Measurements from ENCODE around the gene STAT1. TPM values are rescaled to one million over a fixed set of nuclear protein-coding genes. Genes with fewer than 3 reads are reported as not detected.

Gene STAT1
- total and polyA plus RNA-seq, 9 of the 15 experiments (the other 6 are each of a cell fraction or from before 2014, with no cell fraction given), result 8.7 to 34.4 (median 26.8) TPM

DNA sequence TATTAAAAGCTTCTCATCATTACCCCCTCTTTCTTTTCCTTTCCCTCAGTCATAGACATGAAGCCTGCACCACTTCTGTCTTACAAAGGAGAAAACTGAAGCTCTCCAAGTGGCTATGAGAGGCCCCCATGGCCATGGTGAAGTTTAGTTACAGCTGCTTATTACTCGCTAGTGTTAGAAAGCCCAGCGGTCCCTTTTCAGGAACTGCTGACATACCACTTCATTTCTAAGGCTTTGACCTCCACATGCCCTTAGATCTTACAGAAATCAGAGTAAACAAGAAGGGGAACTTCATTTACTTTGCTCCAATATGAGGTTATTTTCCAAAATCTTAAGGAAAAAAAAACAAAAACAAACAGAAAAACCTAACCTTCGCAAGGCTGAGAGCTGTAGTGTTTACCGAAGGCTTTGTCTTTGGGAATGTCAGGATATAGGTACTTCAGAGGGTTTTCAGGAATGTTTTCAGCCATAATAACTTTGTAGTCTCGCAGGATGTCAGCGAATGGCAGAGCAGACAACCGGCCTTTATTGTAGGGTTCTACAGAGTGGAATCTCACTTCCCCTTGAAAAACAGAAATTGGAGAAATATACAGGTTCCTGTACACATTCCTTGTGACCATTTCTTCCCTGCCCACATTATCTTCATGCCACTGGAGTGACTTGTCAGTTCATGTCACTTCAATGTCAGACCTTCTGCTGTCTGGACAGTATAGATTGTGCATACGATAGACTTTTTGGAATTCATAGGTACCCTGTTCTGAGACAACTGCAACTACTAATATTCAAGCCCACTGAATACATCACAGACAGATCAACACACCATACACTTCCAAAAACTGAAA, 18.8 kb upstream of the STAT1 start:
- no peak overlapping the region for H3K4me3 ChIP-seq
- peak overlapping the region in 1 of 2 experiments; percentile 44; a peak in 2 of 4 replicates for H3K9ac ChIP-seq (ENCODE audit: insufficient read depth in 1 of 2, low read depth in 2 of 2, low read length in 2 of 2)
- no peaks in the 10 kb centered on the region; the same call in 2 of the 3 replicates for H3K36me3 ChIP-seq (ENCODE audit: control insufficient read depth, insufficient read depth, low read length)
- 19% methylated on average over 8 of the region's 8 CpGs for WGBS (ENCODE audit: insufficient coverage, low coverage, missing lambda C conversion rate)
- ATAC-seq, result peak; percentile 68
- H3K27ac ChIP-seq (ENCODE audit: extremely low read depth, low read depth, low read length), result peak overlapping the region; percentile 31
- H3K4me2 ChIP-seq (ENCODE audit: insufficient read depth, low read length), result peak overlapping the region; percentile 60
- ChIA-PET POLR2A (no interaction called here), CTCF (ENCODE audit: low intra/inter-chr PET ratio) (no interaction called here)
- FAIRE-seq, result peak; percentile 74
- peak in 1 of 4 experiments; percentile 41 for DNase-seq (ENCODE audit: extremely low read depth in 1 of 4, low spot score in 3 of 4)
- intact Hi-C loops (cut with micrococcal nuclease), result loop anchor here (5.0 kb wide), 2 partner anchors 181 to 251 kb away; no protein-coding TSS in a partner anchor
- peak overlapping the region; percentile 91 for H2AFZ ChIP-seq (ENCODE audit: low read depth, low read length)
- H3K9me1 ChIP-seq (ENCODE audit: control insufficient read depth, insufficient read depth, low read length), result no peaks in the 10 kb centered on the region
- no peaks in the 10 kb centered on the region for H4K20me1 ChIP-seq (replicated peaks; ENCODE audit: control insufficient read depth, insufficient read depth, low read length)
- no TSS peak for BruUV-seq (replicated peaks)
- no peaks in the 10 kb centered on the region for H3K27me3 ChIP-seq (ENCODE audit: control insufficient read depth in 2 of 2, insufficient read depth in 2 of 2, low read length in 2 of 2)
- H3K4me1 ChIP-seq (replicated peaks in 1 of 2; ENCODE audit: control insufficient read depth in 2 of 2, insufficient read depth in 2 of 2, low read length in 2 of 2), result peaks cover 0 to 15% of the 10 kb centered on the region in 2 experiments; a peak in 3 of 5 replicates
- H3K9me3 ChIP-seq (replicated peaks; ENCODE audit: control insufficient read depth, insufficient read depth, low read depth, low read length), result no peaks in the 10 kb centered on the region
- in situ Hi-C loops (cut with MboI), result loop anchor here (10.0 kb wide), 1 partner anchor 812 kb away; the partner anchor contains the start of gene CAVIN2
- no peaks in the 10 kb centered on the region for H3K79me2 ChIP-seq (ENCODE audit: control insufficient read depth, insufficient read depth, low read length)
- TF ChIP-seq SIRT6 (IDR thresholded peaks at IDR 0.05; ENCODE audit: low read depth, low read length) (no peak), NCOR1 (IDR thresholded peaks at IDR 0.05) (0 out of 2 replicates have a peak, but pooled peaks have one; percentile 12), POLR3G (IDR thresholded peaks at IDR 0.05; ENCODE audit: extremely low read depth, insufficient read length, insufficient replicate concordance) (no peak), KDM2B (CRISPR knock-in tag; IDR thresholded peaks at IDR 0.05) (no peak), ZNF431 (CRISPR knock-in tag; IDR thresholded peaks at IDR 0.05) (no peak), MYNN (IDR thresholded peaks at IDR 0.05) (no peak), MYNN (CRISPR knock-in tag; IDR thresholded peaks at IDR 0.05) (no peak), ESRRB (CRISPR knock-in tag; IDR thresholded peaks at IDR 0.05; ENCODE audit: borderline replicate concordance) (no peak), TAF15 (IDR thresholded peaks at IDR 0.05; ENCODE audit: low read depth, low read length) (no peak), PHF20 (IDR thresholded peaks at IDR 0.05; ENCODE audit: partially characterized antibody) (no peak), MEIS2 (IDR thresholded peaks at IDR 0.05; ENCODE audit: partially characterized antibody) (peak; percentile 53), PHF8 (IDR thresholded peaks at IDR 0.05; ENCODE audit: borderline replicate concordance, low read length) (no peak)
- TF ChIP-seq, protein P1, sequence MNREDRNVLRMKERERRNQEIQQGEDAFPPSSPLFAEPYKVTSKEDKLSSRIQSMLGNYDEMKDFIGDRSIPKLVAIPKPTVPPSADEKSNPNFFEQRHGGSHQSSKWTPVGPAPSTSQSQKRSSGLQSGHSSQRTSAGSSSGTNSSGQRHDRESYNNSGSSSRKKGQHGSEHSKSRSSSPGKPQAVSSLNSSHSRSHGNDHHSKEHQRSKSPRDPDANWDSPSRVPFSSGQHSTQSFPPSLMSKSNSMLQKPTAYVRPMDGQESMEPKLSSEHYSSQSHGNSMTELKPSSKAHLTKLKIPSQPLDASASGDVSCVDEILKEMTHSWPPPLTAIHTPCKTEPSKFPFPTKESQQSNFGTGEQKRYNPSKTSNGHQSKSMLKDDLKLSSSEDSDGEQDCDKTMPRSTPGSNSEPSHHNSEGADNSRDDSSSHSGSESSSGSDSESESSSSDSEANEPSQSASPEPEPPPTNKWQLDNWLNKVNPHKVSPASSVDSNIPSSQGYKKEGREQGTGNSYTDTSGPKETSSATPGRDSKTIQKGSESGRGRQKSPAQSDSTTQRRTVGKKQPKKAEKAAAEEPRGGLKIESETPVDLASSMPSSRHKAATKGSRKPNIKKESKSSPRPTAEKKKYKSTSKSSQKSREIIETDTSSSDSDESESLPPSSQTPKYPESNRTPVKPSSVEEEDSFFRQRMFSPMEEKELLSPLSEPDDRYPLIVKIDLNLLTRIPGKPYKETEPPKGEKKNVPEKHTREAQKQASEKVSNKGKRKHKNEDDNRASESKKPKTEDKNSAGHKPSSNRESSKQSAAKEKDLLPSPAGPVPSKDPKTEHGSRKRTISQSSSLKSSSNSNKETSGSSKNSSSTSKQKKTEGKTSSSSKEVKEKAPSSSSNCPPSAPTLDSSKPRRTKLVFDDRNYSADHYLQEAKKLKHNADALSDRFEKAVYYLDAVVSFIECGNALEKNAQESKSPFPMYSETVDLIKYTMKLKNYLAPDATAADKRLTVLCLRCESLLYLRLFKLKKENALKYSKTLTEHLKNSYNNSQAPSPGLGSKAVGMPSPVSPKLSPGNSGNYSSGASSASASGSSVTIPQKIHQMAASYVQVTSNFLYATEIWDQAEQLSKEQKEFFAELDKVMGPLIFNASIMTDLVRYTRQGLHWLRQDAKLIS (CRISPR knock-in tag; IDR thresholded peaks at IDR 0.05), result no peak
- TF ChIP-seq, protein P2, sequence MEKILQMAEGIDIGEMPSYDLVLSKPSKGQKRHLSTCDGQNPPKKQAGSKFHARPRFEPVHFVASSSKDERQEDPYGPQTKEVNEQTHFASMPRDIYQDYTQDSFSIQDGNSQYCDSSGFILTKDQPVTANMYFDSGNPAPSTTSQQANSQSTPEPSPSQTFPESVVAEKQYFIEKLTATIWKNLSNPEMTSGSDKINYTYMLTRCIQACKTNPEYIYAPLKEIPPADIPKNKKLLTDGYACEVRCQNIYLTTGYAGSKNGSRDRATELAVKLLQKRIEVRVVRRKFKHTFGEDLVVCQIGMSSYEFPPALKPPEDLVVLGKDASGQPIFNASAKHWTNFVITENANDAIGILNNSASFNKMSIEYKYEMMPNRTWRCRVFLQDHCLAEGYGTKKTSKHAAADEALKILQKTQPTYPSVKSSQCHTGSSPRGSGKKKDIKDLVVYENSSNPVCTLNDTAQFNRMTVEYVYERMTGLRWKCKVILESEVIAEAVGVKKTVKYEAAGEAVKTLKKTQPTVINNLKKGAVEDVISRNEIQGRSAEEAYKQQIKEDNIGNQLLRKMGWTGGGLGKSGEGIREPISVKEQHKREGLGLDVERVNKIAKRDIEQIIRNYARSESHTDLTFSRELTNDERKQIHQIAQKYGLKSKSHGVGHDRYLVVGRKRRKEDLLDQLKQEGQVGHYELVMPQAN (IDR thresholded peaks at IDR 0.05; ENCODE audit: borderline replicate concordance), result no peak
- TF ChIP-seq, protein P3, sequence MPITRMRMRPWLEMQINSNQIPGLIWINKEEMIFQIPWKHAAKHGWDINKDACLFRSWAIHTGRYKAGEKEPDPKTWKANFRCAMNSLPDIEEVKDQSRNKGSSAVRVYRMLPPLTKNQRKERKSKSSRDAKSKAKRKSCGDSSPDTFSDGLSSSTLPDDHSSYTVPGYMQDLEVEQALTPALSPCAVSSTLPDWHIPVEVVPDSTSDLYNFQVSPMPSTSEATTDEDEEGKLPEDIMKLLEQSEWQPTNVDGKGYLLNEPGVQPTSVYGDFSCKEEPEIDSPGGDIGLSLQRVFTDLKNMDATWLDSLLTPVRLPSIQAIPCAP (CRISPR knock-in tag; IDR thresholded peaks at IDR 0.05; ENCODE audit: borderline replicate concordance), result no peak

Measured in K562 (cell line).